Heart left ventricle (tissue), 13 donors: ENCODE data around the gene ANKRD24.

Source experiments
- POLR2A ChIP-seq, 2 donors: fragments of 450-650 bp; IDR thresholded peaks; one replicate each; pipeline ENCODE4 v1.6.1; 2017; ENCODE audit warnings: antibody characterized with exemption in 2 of 2, mild to moderate bottlenecking in 2 of 2, moderate library complexity in 2 of 2
- TF ChIP-seq, protein P1 (sequence below), 12 donors: fragments of 200-600 bp; sonication (generic) in 4 of 12; IDR thresholded peaks; one replicate each; pipeline versions ENCODE4 v1.5.0 to v1.8.0; 2018 to 2022; ENCODE audit warnings: antibody characterized with exemption in 12 of 12, mild to moderate bottlenecking in 5 of 12
- donor health status: ischemic (EF 13 %, LVEDD 7.1; RV severe dilation, severe dysfunction).
- donor health status: DM: no; HTN: yes; CAD: no.
- donor health status: DM: no; HTN: no; CAD: no.
- donor health status: ischemic (EF 25% LVEDD 6.9; RV normal size, moderate dysfunction).
- donor health status: ischemic (EF 25% LVEDD 5.7; RV mildly dilated, moderate dysfunction).
- donor health status: ischemic (EF 35%, LVEDD 5.7; RV mildly dilated, moderate dysfunction).
- donor health status: nonischemic (EF 11% LVEDD 7.7; RV severe dilation, severe dysfunction).
- donor health status: DM: yes; HTN: yes; CAD: no.
- donor health status: PGD.
- donor health status: ischemic (EF 29% LVEDD 5.4; RV normal size, mild dysfunction).
- donor health status: nonischemic (EF 23%, LVEDD 6.1; RV moderate dilation, normal function).

DNA sequence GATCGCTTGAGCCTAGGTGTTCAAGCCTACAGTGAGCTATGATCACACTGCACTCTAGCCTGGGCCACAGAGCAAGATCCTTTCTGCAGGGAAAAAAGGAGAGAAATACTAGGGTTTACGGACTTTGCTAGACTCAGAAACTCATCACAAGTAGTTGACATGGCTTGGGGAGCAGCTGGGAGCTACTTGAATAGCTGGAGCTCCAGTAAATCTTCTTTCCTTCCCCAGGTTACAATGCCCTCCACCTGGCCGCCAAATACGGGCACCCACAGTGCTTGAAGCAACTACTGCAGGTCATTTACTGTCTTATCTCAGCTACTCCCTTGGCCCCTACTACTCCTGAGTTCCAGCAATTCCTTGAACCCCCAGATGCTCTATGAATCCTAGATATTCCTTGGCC is 19.3 kb downstream of the ANKRD24 start:
- TF ChIP-seq, protein P1, sequence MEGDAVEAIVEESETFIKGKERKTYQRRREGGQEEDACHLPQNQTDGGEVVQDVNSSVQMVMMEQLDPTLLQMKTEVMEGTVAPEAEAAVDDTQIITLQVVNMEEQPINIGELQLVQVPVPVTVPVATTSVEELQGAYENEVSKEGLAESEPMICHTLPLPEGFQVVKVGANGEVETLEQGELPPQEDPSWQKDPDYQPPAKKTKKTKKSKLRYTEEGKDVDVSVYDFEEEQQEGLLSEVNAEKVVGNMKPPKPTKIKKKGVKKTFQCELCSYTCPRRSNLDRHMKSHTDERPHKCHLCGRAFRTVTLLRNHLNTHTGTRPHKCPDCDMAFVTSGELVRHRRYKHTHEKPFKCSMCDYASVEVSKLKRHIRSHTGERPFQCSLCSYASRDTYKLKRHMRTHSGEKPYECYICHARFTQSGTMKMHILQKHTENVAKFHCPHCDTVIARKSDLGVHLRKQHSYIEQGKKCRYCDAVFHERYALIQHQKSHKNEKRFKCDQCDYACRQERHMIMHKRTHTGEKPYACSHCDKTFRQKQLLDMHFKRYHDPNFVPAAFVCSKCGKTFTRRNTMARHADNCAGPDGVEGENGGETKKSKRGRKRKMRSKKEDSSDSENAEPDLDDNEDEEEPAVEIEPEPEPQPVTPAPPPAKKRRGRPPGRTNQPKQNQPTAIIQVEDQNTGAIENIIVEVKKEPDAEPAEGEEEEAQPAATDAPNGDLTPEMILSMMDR (IDR thresholded peaks at IDR 0.05) = no peak
- no peak for TF ChIP-seq POLR2A (IDR thresholded peaks at IDR 0.05)
